Gastroesophageal sphincter (tissue), 4 donors: Measurements from ENCODE around the gene TUT4. TPM values are rescaled to one million over a fixed set of nuclear protein-coding genes. Genes with fewer than 3 reads are reported as not detected.

Experiments used
- ATAC-seq: fragments of 150-250 bp; one replicate; pipeline ENCODE4 v1.9.1; 2016; ENCODE audit warnings: mild to moderate bottlenecking, moderate library complexity
- H3K27ac ChIP-seq, 4 donors: fragments of 200-600 bp; sonication (generic) in 3 of 4; 1 replicate in 3 of 4; 2 replicates in 1 of 4; pipeline ENCODE4 v1.5.1; 2016 to 2019
- H3K27me3 ChIP-seq: fragments of 200-600 bp; sonication (generic); one replicate; pipeline ENCODE4 v1.5.1; 2019
- H3K36me3 ChIP-seq, 2 donors: fragments of 200-600 bp; sonication (generic); one replicate each; pipeline ENCODE4 v1.5.1; 2019; ENCODE audit warnings: control low read depth in 1 of 2
- H3K4me1 ChIP-seq, 3 donors: fragments of 200-600 bp; sonication (generic); 1 replicate in 2 of 3; 2 replicates in 1 of 3; pipeline ENCODE4 v1.5.1; 2016 to 2019; ENCODE audit warnings: control low read depth in 2 of 3
- H3K4me3 ChIP-seq, 2 donors: fragments of 200-600 bp; sonication (generic); one replicate each; pipeline ENCODE4 v1.5.1; 2019; ENCODE audit warnings: mild to moderate bottlenecking in 1 of 2, moderate library complexity in 1 of 2
- H3K9me3 ChIP-seq, 3 donors: fragments of 200-600 bp; sonication (generic); one replicate each; pipeline ENCODE4 v1.5.1; 2017 to 2019; ENCODE audit warnings: control low read depth in 2 of 3
- CTCF ChIP-seq, 4 experiments: fragments of 200-600 bp in 2 of 4; fragments of 450-650 bp in 2 of 4; sonication (generic) in 1 of 4; IDR thresholded peaks; one replicate each; pipeline ENCODE4 v1.5.1; 2017 to 2019; ENCODE audit warnings: antibody characterized with exemption in 4 of 4, mild to moderate bottlenecking in 2 of 4, moderate library complexity in 2 of 4
- EP300 ChIP-seq: sonication (generic); formaldehyde crosslinking; IDR thresholded peaks from one replicate; pipeline ENCODE4 v1.6.1; 2017; ENCODE audit warnings: antibody characterized with exemption, mild to moderate bottlenecking
- POLR2A ChIP-seq, 2 donors: fragments of 450-650 bp; IDR thresholded peaks; one replicate each; pipeline ENCODE4 v1.6.1; 2017; ENCODE audit warnings: antibody characterized with exemption in 2 of 2, mild to moderate bottlenecking in 2 of 2, moderate library complexity in 1 of 2
- POLR2AphosphoS5 ChIP-seq: sonication (generic); formaldehyde crosslinking; IDR thresholded peaks from one replicate; pipeline ENCODE4 v1.6.1; 2017; ENCODE audit warnings: antibody characterized with exemption
- WGBS, 2 donors: methylation state at CpG; one replicate each; pipeline ENCODE4 v1.1.5; 2018; ENCODE audit warnings: low coverage in 1 of 2; 5-methylcytosine and 5-hydroxymethylcytosine counted together
- total RNA-seq, 4 donors: library from RNA; depleted of rRNA; stranded (reverse); fragments of >200 nt; gene quantifications; one replicate each; pipeline ENCODE4 v1.1.0, GENCODE V29; 2016

The TUT4 gene
- total RNA-seq, 4 donors from 2014 or later, result 32.3 to 56.5 (median 34.0) TPM

DNA sequence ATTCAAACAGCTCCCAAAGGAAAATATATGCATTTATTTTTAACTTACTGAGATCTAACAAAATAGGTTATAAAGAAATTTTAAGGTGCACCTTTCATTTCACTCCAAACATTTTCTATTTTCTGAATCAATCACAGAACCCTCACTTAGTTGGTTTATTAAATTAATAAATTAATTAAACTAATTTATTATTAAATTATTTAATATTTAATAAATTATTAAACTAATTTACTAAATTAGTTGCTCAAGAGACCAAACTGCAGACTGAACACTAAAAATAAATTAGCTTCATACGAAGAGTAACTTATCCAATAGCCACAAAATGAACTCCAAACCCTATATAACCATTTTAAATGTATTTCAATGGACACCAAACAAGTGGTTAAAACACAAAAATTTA lies 80.5 kb downstream of the TUT4 start:
- WGBS, 2 donors, result 94 to 100% methylated on average over 1 of the region's 1 CpG
- H3K4me1 ChIP-seq, result no peaks in the 10 kb centered on the region
- no peaks in the 10 kb centered on the region for H3K9me3 ChIP-seq
- no peak overlapping the region for H3K27ac ChIP-seq
- H3K36me3 ChIP-seq, result peaks cover 0 to 47% of the 10 kb centered on the region in 2 donors
- ATAC-seq, result no peak
- H3K4me3 ChIP-seq, result no peak overlapping the region
- TF ChIP-seq CTCF (IDR thresholded peaks at IDR 0.05) (no peak), POLR2AphosphoS5 (no peak), POLR2A (IDR thresholded peaks at IDR 0.05) (no peak), EP300 (no peak)
- no peaks in the 10 kb centered on the region for H3K27me3 ChIP-seq

GRCh38 chr1:52469108-52469507 lies 83.8 kb downstream of the TUT4 start:
- WGBS, 2 donors, result 74 to 100% methylated on average over 2 of the region's 2 CpGs
- no peak for ATAC-seq
- TF ChIP-seq CTCF (IDR thresholded peaks at IDR 0.05) (no peak), EP300 (no peak), POLR2AphosphoS5 (no peak), POLR2A (IDR thresholded peaks at IDR 0.05) (no peak)
- no peak overlapping the region for H3K4me3 ChIP-seq
- no peaks in the 10 kb centered on the region for H3K9me3 ChIP-seq
- H3K27ac ChIP-seq, result no peak overlapping the region
- H3K27me3 ChIP-seq, result no peaks in the 10 kb centered on the region
- peaks cover 0 to 27% of the 10 kb centered on the region in 2 donors for H3K36me3 ChIP-seq
- no peaks in the 10 kb centered on the region for H3K4me1 ChIP-seq

DNA sequence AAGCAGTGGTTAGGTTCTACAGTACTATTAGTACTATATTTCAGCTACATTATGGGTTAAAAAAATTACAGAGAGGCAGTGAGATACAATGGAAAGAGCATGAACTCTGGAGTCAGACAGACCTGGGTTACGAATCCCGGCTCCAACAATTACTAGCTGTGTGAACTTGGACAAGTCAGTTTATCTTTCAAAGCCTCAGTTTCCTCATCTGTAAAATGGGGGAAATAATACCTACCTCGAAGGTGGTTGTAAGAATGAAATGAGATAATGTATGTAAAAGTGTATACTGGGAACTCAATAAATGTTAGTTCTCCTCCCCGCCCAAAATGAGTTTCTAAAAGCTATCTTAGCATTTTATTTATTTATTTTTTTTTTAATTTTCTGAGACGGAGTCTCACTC lies 89.0 kb downstream of the TUT4 start:
- Histone ChIP-seq H3K9me3 (no peaks in the 10 kb centered on the region), H3K4me1 (no peaks in the 10 kb centered on the region), H3K27me3 (no peaks in the 10 kb centered on the region), H3K4me3 (no peak overlapping the region), H3K27ac (no peak overlapping the region), H3K36me3 (peaks cover 0 to 29% of the 10 kb centered on the region in 2 donors)
- no peak for TF ChIP-seq EP300
- TF ChIP-seq CTCF (IDR thresholded peaks at IDR 0.05), result no peak
- no peak for TF ChIP-seq POLR2A (IDR thresholded peaks at IDR 0.05)
- TF ChIP-seq POLR2AphosphoS5, result no peak
- no peak for ATAC-seq
- 97 to 98% methylated on average over 5 of the region's 5 CpGs for WGBS, 2 donors

DNA sequence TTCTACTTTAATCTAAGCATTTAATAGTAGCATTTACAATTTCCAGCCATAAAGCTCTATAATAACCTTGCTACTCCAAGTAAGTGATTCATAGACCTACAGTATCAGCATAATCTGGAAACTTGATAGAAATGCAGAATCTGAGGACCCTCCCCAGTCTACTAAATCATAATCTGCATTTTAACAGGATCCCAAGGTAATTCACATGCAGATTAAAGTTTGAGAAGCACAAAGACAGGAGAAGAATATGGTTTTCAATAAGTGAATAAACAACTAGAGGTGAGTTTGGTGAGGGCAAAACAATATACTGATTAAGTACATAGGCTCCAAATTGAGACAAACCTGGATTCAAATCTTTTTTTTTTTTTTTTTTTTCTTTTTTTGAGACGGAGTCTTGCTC lies 91.1 kb downstream of the TUT4 start:
- H3K27me3 ChIP-seq, result no peaks in the 10 kb centered on the region
- no peak for ATAC-seq
- 50 to 80% methylated on average over 1 of the region's 1 CpG for WGBS, 2 donors
- H3K9me3 ChIP-seq, result no peaks in the 10 kb centered on the region
- no peak overlapping the region for H3K4me3 ChIP-seq
- TF ChIP-seq POLR2AphosphoS5 (no peak), CTCF (IDR thresholded peaks at IDR 0.05) (no peak), EP300 (no peak)
- no peak overlapping the region for H3K27ac ChIP-seq
- H3K4me1 ChIP-seq, result no peaks in the 10 kb centered on the region
- H3K36me3 ChIP-seq, result peaks cover 0 to 44% of the 10 kb centered on the region in 2 donors

DNA sequence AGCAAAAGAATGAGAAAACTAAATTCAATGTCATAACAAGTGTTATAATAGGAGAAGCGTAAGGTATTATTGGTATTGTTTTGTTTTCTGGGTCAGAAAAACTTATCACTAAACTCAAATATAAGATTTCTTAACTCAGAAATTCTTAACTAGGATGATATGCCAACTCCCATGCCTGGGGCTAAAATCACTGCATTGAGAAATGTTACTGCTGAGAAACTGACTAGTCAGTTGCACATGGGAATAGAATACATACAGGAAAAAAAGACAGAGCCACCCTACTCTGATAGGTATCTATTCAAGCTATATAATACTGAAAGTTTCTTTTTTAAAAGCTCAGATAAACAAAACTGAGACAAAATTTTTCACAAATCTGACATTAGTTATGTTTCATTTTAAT lies 92.2 kb downstream of the TUT4 start:
- Histone ChIP-seq H3K27me3 (no peaks in the 10 kb centered on the region), H3K27ac (no peak overlapping the region), H3K9me3 (no peaks in the 10 kb centered on the region), H3K36me3 (peaks cover 0 to 46% of the 10 kb centered on the region in 2 donors), H3K4me3 (no peak overlapping the region), H3K4me1 (no peaks in the 10 kb centered on the region)
- TF ChIP-seq EP300 (no peak), CTCF (IDR thresholded peaks at IDR 0.05) (no peak), POLR2A (IDR thresholded peaks at IDR 0.05) (no peak), POLR2AphosphoS5 (no peak)
- ATAC-seq, result no peak
- whole genome bisulfite sequencing, 2 donors, result 100% methylated on average over 1 of the region's 1 CpG
